ENCODE measurements around the gene GPR68. TPM values are rescaled to one million over a fixed set of nuclear protein-coding genes. Genes with fewer than 3 reads are reported as not detected.
"Not testable (repeated sequence)": the region's sequence is repeated elsewhere in the genome, so short reads cannot be mapped to it uniquely, and the experiment has no call there.

Gene GPR68
- total RNA-seq, 1 experiment from 2014 or later: not detected

- not testable (repeated sequence) for H3K4me3 ChIP-seq
Measured at GRCh38 chr14:91200802-91201201, 43.7 kb downstream of the GPR68 start.

DNA sequence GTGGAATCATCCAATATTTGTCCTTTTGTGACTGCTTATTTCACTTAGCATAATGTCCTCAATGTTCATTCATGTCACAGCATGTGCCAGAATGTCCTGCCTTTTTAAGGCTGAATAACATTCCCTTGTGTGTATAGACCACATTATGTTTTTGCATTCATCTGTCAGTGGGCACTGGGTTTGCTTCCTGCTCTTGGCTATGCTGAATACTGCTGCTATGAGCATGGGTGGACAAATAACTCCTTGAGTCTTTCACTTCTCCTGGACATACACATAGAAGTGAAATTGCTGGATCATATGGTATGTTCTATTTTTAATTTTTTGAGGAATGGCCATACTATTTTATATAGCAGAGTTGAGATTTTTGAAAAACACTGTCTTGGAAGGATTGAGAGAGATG, 46.9 kb downstream of the GPR68 start:
- Histone ChIP-seq H3K27ac (no peak overlapping the region), H3K4me3 (no peak overlapping the region), H3K9me3 (replicated peaks) (no peaks in the 10 kb centered on the region), H3K4me1 (replicated peaks) (no peaks in the 10 kb centered on the region), H3K36me3 (peaks cover 12% of the 10 kb centered on the region; the same call in 1 of the 2 replicates), H3K27me3 (replicated peaks) (no peaks in the 10 kb centered on the region)
- no peak for DNase-seq (ENCODE audit: low read depth in 1 of 2, low spot score in 2 of 2)

More at GRCh38 chr14:91200802-91201201, 43.7 kb downstream of the GPR68 start:
- H3K27me3 ChIP-seq (replicated peaks); H3K27ac ChIP-seq; DNase-seq (ENCODE audit: low read depth in 1 of 2, low spot score in 2 of 2); H3K4me1 ChIP-seq (replicated peaks); H3K9me3 ChIP-seq (replicated peaks): not testable (repeated sequence)
- peaks cover 14% of the 10 kb centered on the region for H3K36me3 ChIP-seq

- Histone ChIP-seq H3K9me3 (replicated peaks) (no peaks in the 10 kb centered on the region), H3K36me3 (peaks cover 12% of the 10 kb centered on the region; the same call in 1 of the 2 replicates), H3K27me3 (replicated peaks) (no peaks in the 10 kb centered on the region), H3K27ac (no peak overlapping the region), H3K4me3 (no peak overlapping the region), H3K4me1 (replicated peaks) (no peaks in the 10 kb centered on the region)
- DNase-seq (ENCODE audit: low read depth in 1 of 2, low spot score in 2 of 2): no peak
Measured at GRCh38 chr14:91195881-91196280, 48.6 kb downstream of the GPR68 start.

GRCh38 chr14:91193069-91193468, 51.4 kb downstream of the GPR68 start:
- H3K27me3 ChIP-seq (replicated peaks): no peaks in the 10 kb centered on the region
- H3K4me3 ChIP-seq: no peak overlapping the region
- H3K27ac ChIP-seq: no peak overlapping the region
- no peaks in the 10 kb centered on the region for H3K4me1 ChIP-seq (replicated peaks)
- no peaks in the 10 kb centered on the region for H3K9me3 ChIP-seq (replicated peaks)
- 0 out of 2 replicates have a peak, but pooled peaks cover 5% of the 10 kb centered on the region for H3K36me3 ChIP-seq
- DNase-seq (ENCODE audit: low read depth in 1 of 2, low spot score in 2 of 2): no peak

GRCh38 chr14:91190853-91191252, 53.7 kb downstream of the GPR68 start:
- no peaks in the 10 kb centered on the region for H3K36me3 ChIP-seq
- no peak overlapping the region for H3K4me3 ChIP-seq
- no peak overlapping the region for H3K27ac ChIP-seq

GRCh38 chr14:91187271-91187670, 57.2 kb downstream of the GPR68 start:
- H3K4me1 ChIP-seq (replicated peaks): no peaks in the 10 kb centered on the region
- H3K9me3 ChIP-seq (replicated peaks): no peaks in the 10 kb centered on the region
- H3K4me3 ChIP-seq: no peak overlapping the region
- no peaks in the 10 kb centered on the region for H3K27me3 ChIP-seq (replicated peaks)
- no peak for DNase-seq (ENCODE audit: low read depth in 1 of 2, low spot score in 2 of 2)
- H3K27ac ChIP-seq: no peak overlapping the region
- no peaks in the 10 kb centered on the region for H3K36me3 ChIP-seq

More at GRCh38 chr14:91190853-91191252, 53.7 kb downstream of the GPR68 start:
- DNase-seq (ENCODE audit: low read depth in 1 of 2, low spot score in 2 of 2): no peak
- Histone ChIP-seq H3K4me1 (replicated peaks) (no peaks in the 10 kb centered on the region), H3K9me3 (replicated peaks) (no peaks in the 10 kb centered on the region), H3K27me3 (replicated peaks) (no peaks in the 10 kb centered on the region)

GRCh38 chr14:91186515-91187066, 57.9 kb downstream of the GPR68 start:
- Histone ChIP-seq H3K36me3 (no peaks in the 10 kb centered on the region), H3K9me3 (replicated peaks) (no peaks in the 10 kb centered on the region), H3K4me1 (replicated peaks) (no peaks in the 10 kb centered on the region), H3K4me3 (no peak overlapping the region), H3K27ac (no peak overlapping the region), H3K27me3 (replicated peaks) (no peaks in the 10 kb centered on the region)
- DNase-seq (ENCODE audit: low read depth in 1 of 2, low spot score in 2 of 2): no peak

DNA sequence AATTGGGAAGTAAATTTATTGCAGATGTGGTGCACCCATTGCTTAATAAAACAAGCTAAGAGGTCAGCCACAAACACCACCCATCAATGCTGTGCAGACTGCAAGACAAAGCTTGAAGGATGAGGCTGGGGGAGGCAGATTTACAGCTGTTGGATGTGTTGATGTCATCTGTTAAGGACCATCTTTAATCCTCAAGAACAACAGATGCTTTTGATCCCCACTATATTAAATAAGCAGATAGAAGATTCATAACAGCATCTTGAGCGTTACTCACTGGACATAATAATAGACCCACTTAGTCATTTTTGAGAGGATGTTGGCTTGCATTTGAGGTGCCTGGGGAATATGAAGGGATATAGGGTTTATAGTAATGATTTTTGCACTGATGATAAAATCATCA, 58.8 kb downstream of the GPR68 start:
- Histone ChIP-seq H3K4me1 (replicated peaks) (no peaks in the 10 kb centered on the region), H3K36me3 (no peaks in the 10 kb centered on the region), H3K27ac (no peak overlapping the region)

DNA sequence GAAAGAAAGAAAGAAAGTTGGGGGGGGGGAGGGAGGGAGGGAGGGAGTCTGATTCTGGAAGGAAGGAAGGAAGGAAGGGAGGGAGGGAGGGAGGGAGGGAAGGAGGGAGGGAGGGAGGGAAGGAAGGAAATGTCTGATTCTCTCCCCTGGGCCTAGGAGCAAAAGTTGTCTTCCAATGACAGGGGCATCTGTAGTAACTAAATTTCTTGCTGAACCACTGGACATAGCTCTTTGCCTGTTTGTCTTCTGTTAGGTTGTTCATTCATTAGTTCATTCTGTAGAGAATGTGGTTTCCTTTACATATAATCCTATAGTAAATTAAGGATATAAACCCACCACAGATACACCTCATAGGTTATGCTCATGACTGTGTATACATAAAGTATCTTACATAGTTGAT, 59.9 kb downstream of the GPR68 start:
- no peaks in the 10 kb centered on the region for H3K36me3 ChIP-seq
- no peak overlapping the region for H3K27ac ChIP-seq
- no peak for DNase-seq (ENCODE audit: low read depth in 1 of 2, low spot score in 2 of 2)
- no peaks in the 10 kb centered on the region for H3K9me3 ChIP-seq (replicated peaks)
- no peaks in the 10 kb centered on the region for H3K27me3 ChIP-seq (replicated peaks)
- H3K4me3 ChIP-seq: no peak overlapping the region
- H3K4me1 ChIP-seq (replicated peaks): no peaks in the 10 kb centered on the region

More for the DNA sequence above, 58.8 kb downstream of the GPR68 start:
- Histone ChIP-seq H3K27me3 (replicated peaks) (no peaks in the 10 kb centered on the region), H3K4me3 (no peak overlapping the region), H3K9me3 (replicated peaks) (no peaks in the 10 kb centered on the region)
- DNase-seq (ENCODE audit: low read depth in 1 of 2, low spot score in 2 of 2): no peak

- H3K9me3 ChIP-seq (replicated peaks); H3K27me3 ChIP-seq (replicated peaks); H3K36me3 ChIP-seq; H3K27ac ChIP-seq; H3K4me1 ChIP-seq (replicated peaks); DNase-seq (ENCODE audit: low read depth in 1 of 2, low spot score in 2 of 2); H3K4me3 ChIP-seq: not testable (repeated sequence)
Measured at GRCh38 chr14:91182753-91183152, 61.8 kb downstream of the GPR68 start.

Other genes with a start within 250 kb of the GPR68 start
- 1.9 and 6.8 TPM in 2 replicates for gene RPS6KA5, start 184.1 kb downstream of the GPR68 start, total RNA-seq (2014; rRNA removed; shearing (Covaris generic))
- 7.3 and 11.8 TPM in 2 replicates for gene DGLUCY, start 130.6 kb downstream of the GPR68 start, total RNA-seq (2014; rRNA removed; shearing (Covaris generic))
- gene CCDC88C, start 173.1 kb upstream of the GPR68 start, total RNA-seq (2014; rRNA removed; shearing (Covaris generic)): not detected in 2 replicates

Data from SJSA1 (cell line).